Nucleus accumbens (tissue), 56 donors: ENCODE data around the gene CACNA1B.
A peak's percentile ranks its signal among the peaks of the same experiment; 100 is the strongest.
"Not testable (repeated sequence)": the region's sequence is repeated elsewhere in the genome, so short reads cannot be mapped to it uniquely, and the experiment has no call there.

Experiments
- DNase-seq, 56 donors: peaks; one replicate each; lab custom pipeline; 2025; lab: John Stamatoyannopoulos, UW

CACNA1B gene

GRCh38 chr9:138104251-138105122 lies 226.9 kb downstream of the CACNA1B start:
- DNase-seq: no peak

GRCh38 chr9:138105123-138105415 lies 227.5 kb downstream of the CACNA1B start:
- no peak for DNase-seq

GRCh38 chr9:138105561-138106505 lies 228.3 kb downstream of the CACNA1B start:
- no peak for DNase-seq

GRCh38 chr9:138107039-138107438 lies 229.5 kb downstream of the CACNA1B start:
- not testable (repeated sequence) for DNase-seq

- DNase-seq: no peak
Observed at GRCh38 chr9:138111607-138112006, 234.0 kb downstream of the CACNA1B start.

GRCh38 chr9:138112090-138112748 lies 234.6 kb downstream of the CACNA1B start:
- peak in 7 of 56 donors; percentile 12 to 45 (median 26) for DNase-seq

GRCh38 chr9:138112791-138113600 lies 235.4 kb downstream of the CACNA1B start:
- peak in 2 of 56 donors; percentile 36 to 51 for DNase-seq

- peak in 3 of 56 donors; percentile 19 to 44 (median 39) for DNase-seq
Observed at GRCh38 chr9:138113701-138114325, 236.2 kb downstream of the CACNA1B start.

- no peak for DNase-seq
Observed at GRCh38 chr9:138114501-138115245, 237.1 kb downstream of the CACNA1B start.

- no peak for DNase-seq
Observed at GRCh38 chr9:138115506-138115905, 237.9 kb downstream of the CACNA1B start.

- DNase-seq: no peak
Observed at GRCh38 chr9:138116521-138116920, 238.9 kb downstream of the CACNA1B start.

- DNase-seq: no peak
Observed at GRCh38 chr9:138117101-138117750, 239.6 kb downstream of the CACNA1B start.

GRCh38 chr9:138117836-138118235 lies 240.3 kb downstream of the CACNA1B start:
- DNase-seq: no peak

GRCh38 chr9:138118601-138119071 lies 241.1 kb downstream of the CACNA1B start:
- DNase-seq: no peak

- DNase-seq: no peak
Observed at GRCh38 chr9:138119202-138120027, 241.8 kb downstream of the CACNA1B start.

- DNase-seq: no peak
Observed at GRCh38 chr9:138120072-138120471, 242.5 kb downstream of the CACNA1B start.
